Heart left ventricle (tissue), 13 donors: Measurements from ENCODE around the gene ACVR1.

Source experiments
- CTCF ChIP-seq, 12 donors: fragments of 200-600 bp; sonication (generic) in 4 of 12; IDR thresholded peaks; one replicate each; pipeline versions ENCODE4 v1.5.0 to v1.8.0; 2018 to 2022; ENCODE audit warnings: antibody characterized with exemption in 12 of 12, mild to moderate bottlenecking in 5 of 12
- POLR2A ChIP-seq, 2 donors: fragments of 450-650 bp; IDR thresholded peaks; one replicate each; pipeline ENCODE4 v1.6.1; 2017; ENCODE audit warnings: antibody characterized with exemption in 2 of 2, mild to moderate bottlenecking in 2 of 2, moderate library complexity in 2 of 2
- donor health status: ischemic (EF 13 %, LVEDD 7.1; RV severe dilation, severe dysfunction).
- donor health status: DM: no; HTN: yes; CAD: no.
- donor health status: DM: no; HTN: no; CAD: no.
- donor health status: ischemic (EF 25% LVEDD 6.9; RV normal size, moderate dysfunction).
- donor health status: ischemic (EF 25% LVEDD 5.7; RV mildly dilated, moderate dysfunction).
- donor health status: ischemic (EF 35%, LVEDD 5.7; RV mildly dilated, moderate dysfunction).
- donor health status: nonischemic (EF 11% LVEDD 7.7; RV severe dilation, severe dysfunction).
- donor health status: DM: yes; HTN: yes; CAD: no.
- donor health status: PGD.
- donor health status: ischemic (EF 29% LVEDD 5.4; RV normal size, mild dysfunction).
- donor health status: nonischemic (EF 23%, LVEDD 6.1; RV moderate dilation, normal function).

DNA sequence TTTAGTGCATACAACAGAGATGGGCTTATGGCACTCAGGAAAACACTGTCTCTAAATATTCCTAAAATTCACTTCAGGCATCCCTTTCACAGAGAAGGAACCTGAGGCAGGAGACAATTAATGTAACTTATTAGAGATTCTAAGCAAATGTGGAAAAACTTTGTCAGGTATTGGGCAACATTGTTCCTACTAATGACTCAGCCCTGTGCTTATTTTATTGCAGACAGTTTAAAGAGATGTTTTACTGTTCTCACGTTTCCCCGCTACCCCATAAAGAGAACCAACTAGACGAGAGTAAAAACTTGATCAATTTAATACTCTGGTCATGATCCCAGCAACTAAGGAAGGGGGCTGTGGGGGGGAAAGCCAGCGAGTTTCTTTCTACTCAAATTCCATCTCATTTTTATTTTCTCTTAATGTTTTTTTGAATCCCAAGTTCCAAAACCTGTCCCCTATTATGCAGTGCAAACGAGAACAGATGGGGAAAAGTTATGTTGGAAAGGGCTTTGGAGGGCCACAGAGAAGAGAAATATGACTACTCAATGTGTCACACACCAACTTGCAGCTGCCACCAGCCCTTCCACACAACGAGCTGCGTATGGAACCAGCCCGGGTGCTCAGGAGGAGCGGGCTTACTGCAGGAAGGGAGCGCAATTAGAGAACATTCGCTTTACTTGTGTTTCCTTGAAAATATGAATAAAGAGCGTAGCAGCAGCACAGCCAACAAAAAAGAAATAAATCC, 18.7 kb upstream of the ACVR1 start:
- TF ChIP-seq POLR2A (IDR thresholded peaks at IDR 0.05): no peak
- no peak for TF ChIP-seq CTCF (IDR thresholded peaks at IDR 0.05)
